Measurements from ENCODE around the gene CNP. TPM values are rescaled to one million over a fixed set of nuclear protein-coding genes. Genes with fewer than 3 reads are reported as not detected.
"Not testable (repeated sequence)": the region's sequence is repeated elsewhere in the genome, so short reads cannot be mapped to it uniquely, and the experiment has no call there.

The CNP gene
- polyA plus RNA-seq, 4 donors, result 13.2 to 38.9 (median 28.4) TPM

- H3K27ac ChIP-seq (ENCODE audit: low read depth in 1 of 3, low read length in 2 of 3); DNase-seq; H3K4me1 ChIP-seq (ENCODE audit: control insufficient read depth in 3 of 3, insufficient read depth in 2 of 3, low read depth in 1 of 3, low read length in 2 of 3); H3K27me3 ChIP-seq (ENCODE audit: control insufficient read depth in 3 of 3, insufficient read depth in 3 of 3, low read length in 3 of 3); H3K4me3 ChIP-seq (ENCODE audit: low read depth in 1 of 3, low read length in 3 of 3); H3K9me3 ChIP-seq (ENCODE audit: control insufficient read depth in 2 of 2, insufficient read depth in 1 of 2, low read depth in 1 of 2, low read length in 1 of 2); FAIRE-seq: not testable (repeated sequence)
- H3K36me3 ChIP-seq (ENCODE audit: control insufficient read depth in 3 of 3, insufficient read depth in 2 of 3, low read depth in 1 of 3, low read length in 3 of 3), result peaks cover 0 to 29% (median 0%) of the 10 kb centered on the region in 3 donors
- 72 to 79% (median 76%) methylated on average over 9 of the region's 9 CpGs for WGBS, 3 donors
Measured at GRCh38 chr17:42010266-42010680, 43.7 kb downstream of the CNP start.

DNA sequence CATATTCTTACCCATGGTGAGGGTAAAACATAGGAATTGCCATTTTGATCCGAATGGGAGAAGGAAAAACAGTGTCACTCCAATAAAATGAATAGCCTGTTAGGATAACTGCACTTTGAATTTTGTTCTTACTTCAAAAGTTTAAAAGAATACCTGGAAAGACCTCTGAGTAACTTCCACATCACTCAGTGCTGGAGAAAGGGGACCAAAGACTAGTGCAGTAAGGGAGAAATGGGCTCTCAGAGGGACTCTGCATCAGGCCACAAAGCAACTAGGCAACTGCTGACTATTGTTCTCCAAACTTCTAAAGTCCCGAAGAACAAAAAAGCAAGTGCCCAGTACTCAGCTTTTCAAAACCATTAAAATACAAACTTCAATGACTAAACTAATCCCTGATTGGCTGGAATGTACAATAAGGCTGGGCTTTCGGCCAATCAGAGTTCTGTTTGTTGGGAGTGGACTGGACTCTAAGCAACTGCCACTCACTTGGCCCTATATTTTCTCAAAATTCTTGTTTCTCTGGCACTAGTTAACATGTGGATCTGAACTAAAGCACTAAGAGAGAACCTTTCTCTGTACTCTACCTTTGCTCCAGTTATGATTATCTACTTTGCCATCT, 44.4 kb downstream of the CNP start:
- WGBS, 3 donors, result 96 to 98% (median 97%) methylated on average over 3 of the region's 3 CpGs
- no peaks in the 10 kb centered on the region for H3K9me3 ChIP-seq (ENCODE audit: control insufficient read depth in 2 of 2, insufficient read depth in 1 of 2, low read depth in 1 of 2, low read length in 1 of 2)
- peaks cover 2 to 4% (median 3%) of the 10 kb centered on the region in 3 donors for H3K4me1 ChIP-seq (ENCODE audit: control insufficient read depth in 3 of 3, insufficient read depth in 2 of 3, low read depth in 1 of 3, low read length in 2 of 3)
- no peak overlapping the region for H3K27ac ChIP-seq (ENCODE audit: low read depth in 1 of 3, low read length in 2 of 3)
- no peak for FAIRE-seq
- no peak overlapping the region for H3K4me3 ChIP-seq (ENCODE audit: low read depth in 1 of 3, low read length in 3 of 3)
- H3K36me3 ChIP-seq (ENCODE audit: control insufficient read depth in 3 of 3, insufficient read depth in 2 of 3, low read depth in 1 of 3, low read length in 3 of 3), result peaks cover 0 to 32% (median 0%) of the 10 kb centered on the region in 3 donors
- no peaks in the 10 kb centered on the region for H3K27me3 ChIP-seq (ENCODE audit: control insufficient read depth in 3 of 3, insufficient read depth in 3 of 3, low read length in 3 of 3)
- DNase-seq, result peak in 1 of 2 donors; percentile 33

- H3K27me3 ChIP-seq (ENCODE audit: control insufficient read depth in 3 of 3, insufficient read depth in 3 of 3, low read length in 3 of 3); H3K9me3 ChIP-seq (ENCODE audit: control insufficient read depth in 2 of 2, insufficient read depth in 1 of 2, low read depth in 1 of 2, low read length in 1 of 2); DNase-seq; FAIRE-seq; H3K4me1 ChIP-seq (ENCODE audit: control insufficient read depth in 3 of 3, insufficient read depth in 2 of 3, low read depth in 1 of 3, low read length in 2 of 3); H3K27ac ChIP-seq (ENCODE audit: low read depth in 1 of 3, low read length in 2 of 3); H3K4me3 ChIP-seq (ENCODE audit: low read depth in 1 of 3, low read length in 3 of 3): not testable (repeated sequence)
- H3K36me3 ChIP-seq (ENCODE audit: control insufficient read depth in 3 of 3, insufficient read depth in 2 of 3, low read depth in 1 of 3, low read length in 3 of 3), result peaks cover 0 to 28% (median 0%) of the 10 kb centered on the region in 3 donors
- 86 to 87% (median 87%) methylated on average over 4 of the region's 4 CpGs for WGBS, 3 donors
Measured at GRCh38 chr17:42012363-42012762, 45.8 kb downstream of the CNP start.

DNA sequence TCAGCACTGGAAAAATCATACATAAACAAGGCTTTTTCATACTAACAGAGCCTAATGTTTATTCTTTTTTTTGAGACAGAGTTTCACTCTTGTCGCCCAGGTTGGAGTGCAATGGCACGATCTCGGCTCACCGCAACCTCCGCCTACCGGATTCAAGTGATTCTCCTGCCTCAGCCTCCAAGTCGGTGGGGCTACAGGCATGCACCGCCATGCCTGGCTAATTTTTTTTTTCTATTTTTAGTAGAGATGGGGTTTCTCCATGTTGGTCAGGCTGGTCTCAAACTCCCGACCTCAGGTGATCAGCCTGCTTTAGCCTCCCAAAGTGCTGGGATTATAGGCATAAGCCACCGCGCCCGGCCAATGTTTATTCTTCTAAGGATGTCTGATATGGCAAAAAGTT, 47.1 kb downstream of the CNP start:
- not testable (repeated sequence) for DNase-seq; H3K27ac ChIP-seq (ENCODE audit: low read depth in 1 of 3, low read length in 2 of 3); H3K27me3 ChIP-seq (ENCODE audit: control insufficient read depth in 3 of 3, insufficient read depth in 3 of 3, low read length in 3 of 3); H3K4me3 ChIP-seq (ENCODE audit: low read depth in 1 of 3, low read length in 3 of 3); H3K9me3 ChIP-seq (ENCODE audit: control insufficient read depth in 2 of 2, insufficient read depth in 1 of 2, low read depth in 1 of 2, low read length in 1 of 2); FAIRE-seq
- Histone ChIP-seq H3K4me1 (ENCODE audit: control insufficient read depth in 3 of 3, insufficient read depth in 2 of 3, low read depth in 1 of 3, low read length in 2 of 3) (peaks cover 3 to 15% (median 4%) of the 10 kb centered on the region in 3 donors), H3K36me3 (ENCODE audit: control insufficient read depth in 3 of 3, insufficient read depth in 2 of 3, low read depth in 1 of 3, low read length in 3 of 3) (peaks cover 0 to 24% (median 0%) of the 10 kb centered on the region in 3 donors)
- WGBS, 3 donors, result 91 to 98% (median 94%) methylated on average over 12 of the region's 12 CpGs

- H3K4me1 ChIP-seq (ENCODE audit: control insufficient read depth in 3 of 3, insufficient read depth in 2 of 3, low read depth in 1 of 3, low read length in 2 of 3), result peaks cover 2 to 23% (median 3%) of the 10 kb centered on the region in 3 donors
- DNase-seq, result peak in 1 of 2 donors; percentile 48
- FAIRE-seq, result no peak
Measured at GRCh38 chr17:42016411-42016831, 49.8 kb downstream of the CNP start.

GRCh38 chr17:42016941-42017865, 50.6 kb downstream of the CNP start, which contains the start of gene DNAJC7:
DNAJC7 (minus strand) TSS chr17:42017439; CDS start chr17:42017416, 23 bp downstream.
- FAIRE-seq, result no peak
- H3K27ac ChIP-seq (ENCODE audit: low read depth in 1 of 3, low read length in 2 of 3), result peak within 1 kb of the TSS; percentile 83 to 95 (median 95)
- 0 to 1% (median 0%) methylated on average over 44 to 70 of the region's 70 CpGs for WGBS, 3 donors
- peaks cover 0 to 24% (median 3%) of the 10 kb centered on the region in 3 donors for H3K4me1 ChIP-seq (ENCODE audit: control insufficient read depth in 3 of 3, insufficient read depth in 2 of 3, low read depth in 1 of 3, low read length in 2 of 3)
- H3K36me3 ChIP-seq (ENCODE audit: control insufficient read depth in 3 of 3, insufficient read depth in 2 of 3, low read depth in 1 of 3, low read length in 3 of 3), result peaks cover 0 to 24% (median 0%) of the 10 kb centered on the region in 3 donors
- peak; percentile 92 to 96 for DNase-seq
- no peaks in the 10 kb centered on the region for H3K9me3 ChIP-seq (ENCODE audit: control insufficient read depth in 2 of 2, insufficient read depth in 1 of 2, low read depth in 1 of 2, low read length in 1 of 2)
- H3K4me3 ChIP-seq (ENCODE audit: low read depth in 1 of 3, low read length in 3 of 3), result peak within 1 kb of the TSS; percentile 76 to 94 (median 84)
- H3K27me3 ChIP-seq (ENCODE audit: control insufficient read depth in 3 of 3, insufficient read depth in 3 of 3, low read length in 3 of 3), result no peaks in the 10 kb centered on the region

More at GRCh38 chr17:42016411-42016831, 49.8 kb downstream of the CNP start:
- Histone ChIP-seq H3K36me3 (ENCODE audit: control insufficient read depth in 3 of 3, insufficient read depth in 2 of 3, low read depth in 1 of 3, low read length in 3 of 3) (peaks cover 0 to 18% (median 0%) of the 10 kb centered on the region in 3 donors), H3K27me3 (ENCODE audit: control insufficient read depth in 3 of 3, insufficient read depth in 3 of 3, low read length in 3 of 3) (no peaks in the 10 kb centered on the region), H3K27ac (ENCODE audit: low read depth in 1 of 3, low read length in 2 of 3) (peak overlapping the region; percentile 83 to 95 (median 95)), H3K9me3 (ENCODE audit: control insufficient read depth in 2 of 2, insufficient read depth in 1 of 2, low read depth in 1 of 2, low read length in 1 of 2) (no peaks in the 10 kb centered on the region), H3K4me3 (ENCODE audit: low read depth in 1 of 3, low read length in 3 of 3) (peak overlapping the region; percentile 76 to 94 (median 84))
- 2 to 3% (median 2%) methylated on average over 12 of the region's 12 CpGs for WGBS, 3 donors

- no peaks in the 10 kb centered on the region for H3K27me3 ChIP-seq (ENCODE audit: control insufficient read depth in 3 of 3, insufficient read depth in 3 of 3, low read length in 3 of 3)
- peak overlapping the region; percentile 83 to 95 (median 95) for H3K27ac ChIP-seq (ENCODE audit: low read depth in 1 of 3, low read length in 2 of 3)
- DNase-seq (peak in 1 of 2 donors; percentile 84), FAIRE-seq (no peak)
- H3K9me3 ChIP-seq (ENCODE audit: control insufficient read depth in 2 of 2, insufficient read depth in 1 of 2, low read depth in 1 of 2, low read length in 1 of 2), result no peaks in the 10 kb centered on the region
- H3K36me3 ChIP-seq (ENCODE audit: control insufficient read depth in 3 of 3, insufficient read depth in 2 of 3, low read depth in 1 of 3, low read length in 3 of 3), result peaks cover 0 to 28% (median 0%) of the 10 kb centered on the region in 3 donors
- WGBS, 3 donors, result 3 to 4% (median 4%) methylated on average over 11 of the region's 11 CpGs
- peak overlapping the region; percentile 76 to 94 (median 84) for H3K4me3 ChIP-seq (ENCODE audit: low read depth in 1 of 3, low read length in 3 of 3)
- peaks cover 0 to 24% (median 3%) of the 10 kb centered on the region in 3 donors for H3K4me1 ChIP-seq (ENCODE audit: control insufficient read depth in 3 of 3, insufficient read depth in 2 of 3, low read depth in 1 of 3, low read length in 2 of 3)
Measured at GRCh38 chr17:42017866-42018200, 51.2 kb downstream of the CNP start.

DNA sequence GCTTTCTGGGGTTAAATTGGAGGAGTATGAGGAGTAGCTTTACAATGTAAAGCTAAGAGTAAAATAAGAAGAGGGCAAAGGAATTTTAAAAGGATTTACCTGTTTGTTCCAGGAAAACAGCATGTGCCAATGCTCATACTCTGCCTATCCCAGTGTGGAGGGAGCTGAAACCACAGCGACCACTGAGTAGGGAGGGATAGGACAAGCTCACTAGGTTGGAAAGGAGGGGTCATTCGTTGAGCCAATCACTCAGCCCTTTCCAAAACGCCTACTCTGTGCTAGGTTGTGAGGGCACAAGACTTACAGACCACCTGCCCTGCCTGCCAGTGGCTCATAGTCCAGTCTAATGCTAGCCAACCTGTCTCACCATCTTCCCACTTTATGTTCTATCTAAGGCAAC, 51.7 kb downstream of the CNP start:
- FAIRE-seq (no peak), DNase-seq (no peak)
- WGBS, 3 donors, result 36 to 47% (median 39%) methylated on average over 3 of the region's 3 CpGs
- Histone ChIP-seq H3K36me3 (ENCODE audit: control insufficient read depth in 3 of 3, insufficient read depth in 2 of 3, low read depth in 1 of 3, low read length in 3 of 3) (peaks cover 0 to 30% (median 0%) of the 10 kb centered on the region in 3 donors), H3K27me3 (ENCODE audit: control insufficient read depth in 3 of 3, insufficient read depth in 3 of 3, low read length in 3 of 3) (no peaks in the 10 kb centered on the region), H3K9me3 (ENCODE audit: control insufficient read depth in 2 of 2, insufficient read depth in 1 of 2, low read depth in 1 of 2, low read length in 1 of 2) (no peaks in the 10 kb centered on the region), H3K4me1 (ENCODE audit: control insufficient read depth in 3 of 3, insufficient read depth in 2 of 3, low read depth in 1 of 3, low read length in 2 of 3) (peaks cover 0 to 24% (median 3%) of the 10 kb centered on the region in 3 donors), H3K4me3 (ENCODE audit: low read depth in 1 of 3, low read length in 3 of 3) (peak overlapping the region in 2 of 3 donors; percentile 76 to 84), H3K27ac (ENCODE audit: low read depth in 1 of 3, low read length in 2 of 3) (peak overlapping the region in 1 of 3 donors; percentile 95)

Data from small intestine (tissue), 7 donors.